Umbilical cord (tissue), 2 donors: ENCODE results near the gene RAB31. TPM values are rescaled to one million over a fixed set of nuclear protein-coding genes. Genes with fewer than 3 reads are reported as not detected.
"Not testable (repeated sequence)": the region's sequence is repeated elsewhere in the genome, so short reads cannot be mapped to it uniquely, and the experiment has no call there.

Source experiments
- DNase-seq: peaks from one replicate; pipeline ENCODE4 v3.0.0-alpha.2; 2015; ENCODE audit warnings: low spot score
- total RNA-seq: library from RNA; depleted of rRNA; stranded (reverse); fragments of >200 nt; gene quantifications from one replicate; pipeline ENCODE4 v1.2.3, GENCODE V29; 2014; ENCODE audit warnings: low replicate concordance; ENCODE audit not compliant: insufficient read depth

Gene RAB31
- total RNA-seq, 1 donor from 2014 or later, result 41.7 TPM

DNA sequence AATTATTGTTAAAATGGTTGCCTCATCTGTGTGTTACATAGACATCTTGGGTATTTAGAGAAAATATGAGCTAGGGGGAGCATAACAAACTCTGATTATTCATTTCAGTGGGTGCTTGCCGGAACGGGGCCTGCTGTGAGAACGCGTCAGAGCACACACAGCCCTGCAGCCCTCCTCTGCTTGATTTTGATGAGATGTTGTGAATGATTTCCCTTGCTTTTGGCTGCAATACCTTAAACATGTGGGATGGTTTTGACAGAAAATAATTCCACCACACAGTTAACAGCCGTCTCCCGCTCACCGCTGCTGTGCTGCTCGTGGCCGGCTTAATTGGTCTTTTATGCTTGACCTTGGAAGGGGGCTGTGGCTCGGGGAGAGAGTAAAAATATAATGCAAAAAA is 127.7 kb downstream of the RAB31 start:
- no peak for DNase-seq

- peak; percentile 59 for DNase-seq
Observed at GRCh38 chr18:9838144-9838877, 130.2 kb downstream of the RAB31 start.

- DNase-seq, result no peak
Observed at GRCh38 chr18:9839211-9839610, 131.1 kb downstream of the RAB31 start.

DNA sequence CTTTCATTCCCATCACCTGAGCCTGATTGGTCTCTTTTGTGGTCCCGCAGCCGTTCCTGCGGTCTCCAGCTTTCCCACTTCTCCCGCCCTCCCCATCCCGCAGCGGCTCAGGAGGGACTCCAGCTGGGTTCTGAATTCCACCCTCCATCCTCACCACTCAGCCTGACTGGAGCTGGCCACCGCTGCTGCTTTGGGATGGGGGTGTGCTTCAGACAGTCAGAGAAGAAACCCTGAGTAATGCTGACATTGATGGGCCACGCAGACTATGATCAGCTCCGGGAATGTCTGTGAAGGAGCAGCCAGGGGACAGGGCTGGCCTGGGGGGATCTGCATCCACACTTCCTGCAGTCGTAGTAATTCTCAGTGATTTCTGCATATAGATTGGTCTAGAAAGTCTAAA is 131.8 kb downstream of the RAB31 start:
- no peak for DNase-seq

GRCh38 chr18:9841752-9842151 is 133.7 kb downstream of the RAB31 start:
- no peak for DNase-seq

DNA sequence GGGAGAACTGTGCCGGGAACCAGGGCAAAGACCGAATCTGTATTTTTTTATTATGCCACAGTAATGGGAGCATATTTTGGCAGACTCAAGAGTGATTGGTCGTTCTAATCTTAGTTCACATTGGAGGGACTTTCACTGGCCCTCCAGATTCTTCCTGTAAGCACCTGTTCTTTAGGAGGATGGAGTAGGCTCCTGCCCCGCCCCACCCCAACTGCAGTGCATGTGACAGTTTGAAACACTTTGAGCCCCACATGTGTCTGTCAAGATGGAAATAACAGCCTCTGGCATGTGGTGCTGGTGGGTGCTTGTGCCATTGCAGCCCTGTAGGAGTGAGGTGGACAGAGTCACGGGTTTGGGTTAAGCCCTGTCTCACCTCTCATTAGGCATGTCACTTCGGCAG is 134.3 kb downstream of the RAB31 start:
- DNase-seq, result no peak

GRCh38 chr18:9845256-9845655 is 137.2 kb downstream of the RAB31 start:
- DNase-seq, result no peak

DNA sequence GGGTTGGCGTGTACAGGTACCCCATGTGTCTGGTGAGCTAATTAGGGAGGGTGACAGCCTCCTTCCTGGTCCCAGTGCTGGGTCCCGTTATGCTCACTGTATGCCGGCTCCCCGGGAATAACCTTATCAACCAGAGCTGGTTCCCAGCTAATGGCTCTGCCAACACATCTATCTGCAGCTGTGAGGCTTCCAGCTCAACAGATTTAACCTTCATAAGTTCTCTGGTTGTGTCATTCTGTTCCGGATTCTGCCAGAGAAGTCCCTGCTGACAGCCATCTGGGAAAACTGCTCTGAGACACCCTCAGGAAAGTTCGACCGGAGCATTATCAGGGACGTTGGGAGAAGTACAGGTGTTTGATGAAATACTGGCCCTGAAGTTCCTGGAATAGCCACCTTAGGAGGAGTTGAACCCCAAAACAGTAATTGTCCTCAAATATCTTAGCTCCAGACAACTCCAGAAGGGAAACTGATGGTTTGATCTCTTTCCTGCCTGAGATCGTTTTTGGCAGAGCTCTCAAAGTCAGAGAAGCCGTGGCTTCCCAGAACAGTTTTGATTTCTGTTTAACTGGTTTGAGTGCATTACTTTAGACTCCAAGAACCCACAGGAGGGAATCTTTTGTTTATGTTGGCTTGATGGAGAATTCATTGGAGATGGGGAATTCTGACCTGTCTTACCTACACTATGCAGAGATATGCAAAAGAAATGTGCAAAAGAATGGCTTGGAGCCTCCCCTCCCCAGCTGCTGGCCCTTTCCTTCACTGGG is 138.2 kb downstream of the RAB31 start:
- no peak for DNase-seq

GRCh38 chr18:9848170-9848879 is 140.2 kb downstream of the RAB31 start:
- DNase-seq, result no peak

DNA sequence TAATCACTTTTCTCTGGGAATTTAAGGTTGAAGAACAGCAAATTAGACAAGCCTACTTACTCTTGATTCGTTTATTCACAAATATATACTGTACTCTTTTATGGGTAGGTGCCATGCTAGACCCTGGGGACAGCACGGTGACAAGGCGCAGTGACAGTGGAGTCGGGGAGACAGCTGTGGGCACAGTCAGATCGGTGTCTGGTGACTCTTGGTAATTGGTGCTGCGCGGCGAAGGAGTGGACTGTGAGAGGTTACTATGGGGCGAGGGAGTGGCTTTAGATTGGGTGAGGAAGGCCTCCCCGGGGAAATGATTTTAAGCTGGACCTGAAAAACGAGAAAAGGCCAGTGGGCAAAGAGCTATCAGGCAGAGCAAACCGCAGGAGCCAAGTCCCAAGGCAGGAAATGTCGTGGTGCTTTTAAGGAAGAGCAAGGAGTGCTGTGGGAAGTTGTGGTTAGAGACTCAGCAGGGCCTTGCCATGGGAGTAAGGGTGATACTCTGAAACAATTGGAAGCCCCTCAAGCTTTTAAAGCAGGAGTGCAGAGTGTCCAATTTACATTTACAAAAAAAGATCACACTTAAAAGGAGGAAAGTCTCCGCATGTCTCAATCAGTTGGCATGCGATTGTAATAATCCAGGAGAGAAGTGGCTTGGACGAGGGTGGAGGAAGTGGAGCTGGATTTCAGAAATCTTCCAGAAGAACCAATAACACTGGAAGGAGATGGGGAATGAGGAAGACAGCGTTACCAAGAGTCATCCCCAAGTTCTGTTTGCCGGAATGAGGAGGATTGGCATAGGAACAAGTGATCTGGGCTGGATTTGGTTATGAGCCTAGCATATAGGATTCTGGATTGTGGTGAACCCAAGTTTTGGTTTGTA is 141.5 kb downstream of the RAB31 start:
- peak; percentile 23 for DNase-seq

DNA sequence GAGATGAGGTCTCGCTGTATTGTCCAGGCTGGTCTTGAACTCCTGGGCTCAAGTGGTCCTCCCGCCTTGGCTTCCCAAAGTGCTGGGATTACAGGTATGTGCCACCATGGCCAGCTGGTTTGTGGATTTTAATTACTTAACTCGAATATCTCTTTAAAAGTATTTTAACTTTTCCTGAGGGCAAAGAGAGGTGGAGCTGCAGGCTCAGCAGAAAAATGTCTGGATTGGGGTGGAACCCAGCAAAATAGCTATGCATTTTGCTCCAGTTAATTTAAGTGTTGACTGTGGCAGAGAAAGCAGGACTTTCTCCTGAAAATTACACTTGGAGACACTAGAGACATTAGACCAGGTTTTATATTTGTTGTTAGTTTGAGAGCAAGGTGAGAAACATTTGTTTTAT is 142.2 kb downstream of the RAB31 start:
- DNase-seq, result no peak

GRCh38 chr18:9851511-9851910 is 143.4 kb downstream of the RAB31 start:
- DNase-seq, result no peak

DNA sequence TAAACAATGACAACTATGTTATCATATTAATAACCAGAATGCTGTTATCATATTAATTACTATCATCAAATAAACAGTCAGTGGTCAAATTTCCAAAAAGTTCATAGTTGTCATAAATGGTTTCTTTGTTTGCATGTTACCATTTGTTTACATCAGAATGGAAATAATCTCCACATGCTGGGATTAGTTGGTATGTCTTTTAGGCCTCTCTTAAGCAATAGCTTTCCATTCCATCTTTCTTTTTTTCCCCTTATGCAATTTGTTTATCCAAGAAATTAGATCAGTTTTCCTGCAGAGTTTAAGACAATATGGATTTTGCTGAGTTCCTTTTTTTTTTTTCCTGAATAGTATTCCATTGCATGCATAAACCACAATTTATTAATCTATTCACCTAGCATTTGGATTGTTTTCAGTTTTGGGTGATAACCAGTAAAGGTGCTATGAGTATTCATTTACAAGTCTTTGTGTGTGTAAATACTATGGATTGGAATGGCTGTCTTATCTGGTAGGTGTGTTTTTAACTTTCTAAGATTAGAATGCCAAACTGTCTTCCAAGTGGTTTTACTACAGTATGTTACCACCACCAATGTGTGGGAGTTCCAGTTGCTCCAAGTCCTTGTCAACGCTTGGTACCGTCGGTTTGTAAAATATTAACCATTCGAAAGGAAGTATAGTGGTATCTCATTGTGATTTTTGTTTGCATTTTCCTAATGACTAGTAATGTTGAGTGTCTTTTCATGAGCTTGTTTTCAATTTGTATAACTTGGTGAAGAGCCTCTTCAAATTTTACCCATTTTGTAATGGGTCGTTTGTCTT is 144.4 kb downstream of the RAB31 start:
- DNase-seq, result no peak

DNA sequence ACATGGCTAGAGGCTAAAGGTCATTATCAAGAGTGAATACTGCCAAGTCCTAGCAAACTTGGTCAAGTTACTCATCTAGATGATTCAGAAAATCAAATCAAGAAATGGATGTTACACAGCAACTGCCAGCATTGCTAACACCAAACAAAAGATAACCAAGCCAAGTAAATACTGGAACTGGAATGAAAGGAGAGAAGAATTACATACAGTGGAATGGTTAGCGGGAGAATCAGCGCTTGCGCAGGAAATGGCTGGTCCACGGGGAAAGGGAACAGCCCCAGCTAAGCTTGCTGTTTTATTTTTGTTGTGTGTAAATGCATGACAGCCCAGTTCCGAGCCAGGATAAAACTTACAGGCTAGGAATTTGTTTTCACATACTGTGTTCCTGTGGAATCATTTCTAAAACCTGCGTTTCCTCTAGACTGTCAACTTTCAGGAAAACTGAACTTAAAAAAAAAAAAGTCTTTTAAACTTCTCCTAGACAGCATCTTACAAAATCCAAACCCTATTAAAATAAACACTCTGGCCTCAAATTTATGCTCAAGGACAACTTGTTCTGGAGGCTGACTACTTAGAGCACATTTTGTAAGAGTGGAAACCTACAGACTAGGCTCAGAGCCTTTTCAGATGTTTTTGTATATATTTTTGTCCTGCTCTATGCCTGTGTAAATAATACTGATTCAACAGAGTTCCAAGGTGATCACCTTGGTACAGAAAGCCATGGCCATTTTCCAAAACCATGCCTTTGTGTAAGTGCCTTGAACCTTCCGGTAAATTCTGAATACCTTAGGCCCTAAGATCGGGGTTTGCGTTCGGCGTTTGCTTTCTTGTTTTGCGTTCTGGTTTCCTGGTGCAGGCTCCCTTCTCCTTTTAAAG is 146.9 kb downstream of the RAB31 start:
- no peak for DNase-seq

DNA sequence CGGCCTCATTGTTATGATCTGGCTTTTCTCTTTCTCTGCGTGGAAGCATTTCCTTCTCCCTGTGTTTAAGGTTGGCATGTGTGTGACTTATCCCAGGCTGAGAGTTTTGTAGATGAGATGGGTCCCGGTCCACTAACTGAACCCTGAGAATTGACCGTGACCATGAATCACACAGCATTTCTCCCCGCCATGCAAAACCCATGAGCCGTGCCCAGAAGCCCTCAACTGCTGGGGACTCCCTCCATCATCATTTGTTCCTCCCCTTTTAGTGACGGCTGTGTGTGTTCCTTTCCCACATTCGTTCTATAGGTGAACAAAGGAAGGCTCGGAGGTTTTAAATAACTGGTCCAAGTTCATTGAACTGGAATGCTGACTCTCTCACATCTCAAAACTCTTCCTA is 147.6 kb downstream of the RAB31 start:
- no peak for DNase-seq

DNA sequence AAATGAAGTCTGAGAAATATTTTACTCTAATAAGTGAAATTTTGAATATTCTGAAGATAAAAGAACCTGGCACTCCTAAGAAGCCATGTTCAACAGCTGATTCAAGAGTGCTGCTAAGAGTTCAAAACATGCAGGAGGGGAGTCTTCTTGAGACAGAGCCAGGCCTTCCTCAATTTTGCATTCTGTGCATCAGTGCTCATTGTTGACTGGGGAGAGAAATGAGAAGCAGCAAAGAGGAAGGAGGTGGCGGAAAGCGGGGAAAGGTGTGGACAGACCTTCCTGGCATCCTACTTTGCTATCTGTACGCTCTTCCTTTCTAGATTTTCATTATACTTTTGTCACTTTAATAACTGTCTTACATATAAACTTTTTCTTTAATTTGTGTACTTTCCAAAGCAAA is 148.0 kb downstream of the RAB31 start:
- no peak for DNase-seq

DNA sequence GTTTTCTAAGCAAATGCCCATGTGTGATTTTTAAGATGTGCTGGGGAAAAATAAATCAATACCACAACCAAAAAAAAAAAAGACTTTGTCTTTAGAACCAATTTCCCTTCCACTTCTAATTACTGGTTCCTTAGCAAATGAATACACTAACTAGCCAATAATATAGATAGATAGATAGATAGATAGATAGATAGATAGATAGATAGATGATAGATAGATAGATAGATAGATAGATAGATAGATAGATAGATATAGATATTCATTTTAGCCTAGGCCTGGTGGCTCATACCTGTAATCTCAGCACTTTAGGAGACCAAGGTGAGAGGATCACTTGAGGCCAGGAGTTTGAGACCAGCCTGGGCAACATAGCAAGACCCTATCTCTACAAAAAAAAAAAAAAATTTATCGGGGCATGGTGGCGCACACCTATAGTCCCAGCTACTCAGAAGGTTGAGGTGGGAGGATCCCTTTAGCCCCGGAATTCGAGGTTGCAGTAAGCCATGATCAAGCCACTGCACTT is 149.4 kb downstream of the RAB31 start:
- DNase-seq, result not testable (repeated sequence)

DNA sequence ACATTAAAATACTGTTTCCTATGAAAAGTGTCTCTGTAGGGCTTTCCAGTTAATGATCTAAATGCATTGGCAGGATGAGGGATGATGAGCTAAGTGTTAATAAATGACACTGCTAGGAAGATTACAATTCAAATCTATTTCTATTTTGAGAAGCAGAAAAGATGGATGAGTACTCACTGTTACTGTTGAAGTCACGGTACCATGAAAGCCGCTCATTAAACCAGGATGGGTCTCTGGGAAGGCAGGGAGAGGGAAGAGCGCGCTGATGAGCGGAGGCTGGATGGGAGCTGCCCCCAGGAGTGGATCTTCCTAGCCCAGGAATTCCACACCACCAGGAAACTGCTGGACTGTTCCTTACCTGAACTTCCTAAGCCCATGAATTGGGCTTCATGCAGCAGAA is 150.5 kb downstream of the RAB31 start:
- DNase-seq, result no peak

GRCh38 chr18:9859232-9859631 is 151.1 kb downstream of the RAB31 start:
- DNase-seq, result no peak
